GM12873 (cell line): ENCODE measurements around the gene CPOX.

Experiments
- TF ChIP-seq, protein P1 (sequence below): IDR thresholded peaks from 2 replicates; pipeline ENCODE4 v1.5.1; 2012; ENCODE audit warnings: low read depth, mild to moderate bottlenecking, moderate library complexity, low read length, control low read depth; ENCODE audit not compliant: insufficient read depth; ENCODE audit errors: missing control alignments

The CPOX gene

DNA sequence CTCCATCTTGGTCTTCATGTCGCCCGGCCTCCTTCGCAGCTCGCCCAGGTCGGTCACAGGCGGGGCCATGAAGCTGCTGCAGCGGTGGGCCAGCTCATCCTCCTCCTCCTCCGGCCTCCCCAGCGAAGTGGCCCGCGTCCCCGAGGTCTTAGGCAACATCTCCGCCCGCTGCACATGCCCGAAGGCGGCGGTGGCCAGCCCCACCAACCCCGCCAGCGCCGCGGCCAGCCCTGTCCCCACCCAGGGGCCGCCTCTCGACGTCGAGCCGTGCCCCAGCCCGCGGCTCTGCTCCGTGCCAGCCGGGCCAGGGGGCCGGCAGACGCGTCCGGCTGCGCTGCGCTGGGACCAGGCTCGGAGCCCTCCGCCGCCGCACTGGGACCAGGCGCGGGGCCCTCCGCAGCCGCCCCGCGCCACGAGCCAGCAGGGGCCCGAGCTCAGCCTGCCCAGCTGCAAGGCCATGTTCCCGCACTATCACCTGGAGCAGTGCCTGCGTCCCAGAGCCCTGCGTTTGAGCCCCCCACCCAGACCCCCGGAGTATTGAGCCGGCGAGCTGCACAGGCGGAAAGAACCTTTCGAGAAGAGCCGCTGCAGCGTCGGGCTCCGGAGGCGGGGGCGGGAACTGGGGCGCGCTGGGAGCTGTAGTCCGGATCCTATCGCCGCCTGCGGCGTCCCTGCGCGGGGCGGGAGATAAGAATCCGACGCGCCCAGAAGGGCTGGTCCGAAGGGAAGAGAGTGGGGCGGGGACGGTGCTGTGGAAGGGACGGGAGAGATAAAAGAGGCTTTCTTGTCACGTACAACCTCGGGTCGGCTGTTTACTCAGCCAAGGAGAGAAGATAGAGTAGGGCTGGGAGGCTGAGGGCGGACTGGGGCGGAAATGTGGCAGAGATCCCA lies at the start of gene CPOX:
Gene CPOX, minus strand, starts transcription at position 566 of the 891 bp plus-strand sequence. Its CDS starts 107 bp downstream, at position 459.
- TF ChIP-seq, protein P1, sequence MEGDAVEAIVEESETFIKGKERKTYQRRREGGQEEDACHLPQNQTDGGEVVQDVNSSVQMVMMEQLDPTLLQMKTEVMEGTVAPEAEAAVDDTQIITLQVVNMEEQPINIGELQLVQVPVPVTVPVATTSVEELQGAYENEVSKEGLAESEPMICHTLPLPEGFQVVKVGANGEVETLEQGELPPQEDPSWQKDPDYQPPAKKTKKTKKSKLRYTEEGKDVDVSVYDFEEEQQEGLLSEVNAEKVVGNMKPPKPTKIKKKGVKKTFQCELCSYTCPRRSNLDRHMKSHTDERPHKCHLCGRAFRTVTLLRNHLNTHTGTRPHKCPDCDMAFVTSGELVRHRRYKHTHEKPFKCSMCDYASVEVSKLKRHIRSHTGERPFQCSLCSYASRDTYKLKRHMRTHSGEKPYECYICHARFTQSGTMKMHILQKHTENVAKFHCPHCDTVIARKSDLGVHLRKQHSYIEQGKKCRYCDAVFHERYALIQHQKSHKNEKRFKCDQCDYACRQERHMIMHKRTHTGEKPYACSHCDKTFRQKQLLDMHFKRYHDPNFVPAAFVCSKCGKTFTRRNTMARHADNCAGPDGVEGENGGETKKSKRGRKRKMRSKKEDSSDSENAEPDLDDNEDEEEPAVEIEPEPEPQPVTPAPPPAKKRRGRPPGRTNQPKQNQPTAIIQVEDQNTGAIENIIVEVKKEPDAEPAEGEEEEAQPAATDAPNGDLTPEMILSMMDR: no peak

DNA sequence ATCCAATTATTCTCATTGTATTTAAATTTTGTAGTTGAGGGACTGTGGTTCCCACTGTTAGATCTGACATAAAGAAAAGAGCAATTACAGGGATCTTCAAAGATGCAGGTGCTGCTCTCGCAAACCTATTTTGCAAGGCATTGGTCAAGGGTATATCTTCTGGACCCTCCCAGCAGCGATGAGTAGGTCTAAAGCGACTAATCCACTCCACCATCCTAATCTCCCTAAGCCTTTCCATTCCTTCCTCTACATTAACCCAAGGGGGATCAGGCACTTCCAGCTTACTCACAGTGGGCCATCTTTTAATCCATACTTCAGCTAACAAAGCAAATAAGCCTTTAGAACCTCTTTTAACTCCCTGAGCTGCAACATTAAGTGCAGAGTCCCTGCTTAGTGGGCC lies 37.0 kb upstream of the CPOX start:
- TF ChIP-seq, protein P1: no peak

DNA sequence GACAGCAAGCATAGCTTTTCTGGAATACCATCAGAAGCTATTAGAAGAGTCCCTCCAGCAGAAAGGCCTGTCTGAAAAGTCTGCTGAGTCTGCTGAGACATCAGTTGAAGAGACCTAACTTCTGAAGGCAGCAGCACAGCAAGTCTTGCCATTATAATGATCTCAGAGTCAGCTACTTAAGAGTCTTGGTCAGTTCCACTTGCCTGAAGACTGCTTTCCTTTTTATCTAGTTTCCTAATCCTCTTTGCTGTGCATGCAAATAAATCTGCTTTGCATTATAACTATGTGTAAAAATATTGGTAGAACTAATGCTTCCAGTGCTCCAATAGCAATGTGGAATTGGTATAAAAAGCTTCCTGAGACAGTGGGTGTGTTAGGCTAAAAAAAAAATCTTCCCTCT lies 34.9 kb upstream of the CPOX start:
- TF ChIP-seq, protein P1: no peak

DNA sequence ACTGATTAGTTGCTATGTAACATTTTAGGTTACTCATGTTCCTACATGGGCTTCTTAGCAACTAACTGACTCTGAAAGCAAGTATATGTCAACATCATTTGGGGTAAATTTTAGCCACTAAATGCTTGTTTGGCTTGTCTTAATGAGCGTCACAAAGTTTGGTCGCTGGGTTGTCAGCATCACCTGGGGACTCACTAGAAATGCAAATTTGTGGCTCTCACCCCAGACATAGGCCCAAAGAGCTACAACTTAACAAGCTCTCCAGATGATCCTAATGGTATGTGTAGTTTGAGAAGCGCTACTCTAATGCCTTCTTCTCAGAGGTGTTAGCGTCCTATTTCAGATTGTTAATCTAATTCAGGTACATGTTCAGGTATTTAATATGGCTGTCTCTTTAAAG lies 32.7 kb upstream of the CPOX start:
- TF ChIP-seq, protein P1: no peak

DNA sequence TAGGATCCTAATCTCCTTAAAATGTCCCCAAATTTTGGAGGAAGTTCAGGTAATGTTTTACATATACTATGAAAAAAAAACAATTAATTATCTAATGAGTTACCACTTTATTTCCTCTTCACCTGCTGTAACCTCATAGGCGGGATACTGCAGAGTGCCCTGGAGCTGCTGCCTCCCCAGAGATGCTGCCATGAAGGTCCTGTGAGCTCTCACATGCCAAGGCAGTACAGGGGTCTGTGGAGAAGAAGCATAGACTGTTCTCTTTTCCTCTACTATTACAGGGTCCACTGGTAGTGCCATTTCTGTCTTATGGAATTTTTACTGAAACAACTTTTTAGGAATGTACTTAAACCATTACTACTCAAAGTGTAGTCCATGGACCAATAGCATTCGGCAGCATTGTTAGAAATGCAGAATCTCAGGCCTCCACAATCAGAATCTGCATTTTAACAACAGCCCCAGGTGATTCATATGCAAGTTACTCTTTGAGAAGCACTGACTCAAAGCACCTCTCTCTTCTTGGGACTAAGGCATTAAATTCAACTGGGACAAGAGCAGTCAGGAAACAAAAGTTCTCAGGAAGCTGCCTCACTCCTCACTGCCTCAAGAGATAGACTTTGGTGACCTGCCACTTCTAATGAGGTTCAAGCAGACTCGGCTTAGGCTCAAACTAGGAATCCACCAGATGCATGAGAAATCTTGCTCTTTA lies 30.3 kb upstream of the CPOX start:
- TF ChIP-seq, protein P1: no peak

DNA sequence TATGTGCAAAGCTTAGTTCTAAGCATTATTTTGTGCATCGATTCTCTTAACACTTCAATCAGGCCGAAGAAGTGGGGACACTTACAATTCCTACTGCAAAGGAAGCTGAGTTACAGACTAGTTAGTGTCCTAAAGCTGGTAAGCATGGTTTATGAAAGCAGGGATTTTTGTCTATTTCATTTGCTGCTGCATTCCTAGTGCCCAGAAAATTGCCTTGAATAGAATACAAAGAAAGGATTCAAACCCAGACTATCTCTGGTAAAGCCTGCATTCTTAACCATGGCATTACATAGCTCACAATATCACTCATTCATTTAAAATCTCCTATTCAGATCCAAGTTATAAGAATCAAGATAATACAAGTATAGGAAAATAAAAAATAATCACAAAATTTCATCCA lies 24.4 kb upstream of the CPOX start:
- TF ChIP-seq, protein P1: no peak

DNA sequence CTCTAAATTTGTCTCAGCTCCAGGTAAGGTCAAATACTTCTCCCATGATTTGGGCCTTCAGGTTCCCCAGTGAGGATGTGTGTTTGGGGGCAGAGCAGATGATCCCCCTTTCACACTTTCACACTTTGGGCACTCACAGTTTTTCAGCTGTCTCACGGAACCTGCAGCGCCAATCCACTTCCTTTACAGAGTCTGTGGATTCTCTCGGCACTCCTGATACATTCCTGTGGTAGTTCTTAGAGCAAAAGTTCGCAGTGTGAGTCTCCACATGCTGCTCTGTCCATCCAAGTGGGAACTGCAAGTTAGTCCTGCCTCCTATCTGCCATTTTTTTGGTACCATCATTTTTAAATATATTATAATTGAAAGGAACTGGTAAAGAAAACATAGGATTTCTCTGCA lies 20.2 kb upstream of the CPOX start:
- TF ChIP-seq, protein P1: no peak
